ENCODE results near the gene TTYH3. TPM values are rescaled to one million over a fixed set of nuclear protein-coding genes. Genes with fewer than 3 reads are reported as not detected.

TTYH3 gene
- total RNA-seq, 3 donors from 2014 or later (not counting 1 experiment from before 2014, with no cell fraction given) = 38.3 to 47.1 (median 42.4) TPM

GRCh38 chr7:2661096-2661449 lies 29.3 kb downstream of the TTYH3 start:
- Mint-ChIP-seq H3K4me3 (no peak overlapping the region), H3K9me3 (no peaks in the 10 kb centered on the region), H3K36me3 (no peaks in the 10 kb centered on the region), H3K27ac (no peak overlapping the region), H3K4me1 (peaks cover 0 to 7% of the 10 kb centered on the region in 2 donors), H3K27me3 (ENCODE audit: low read depth in 2 of 2) (no peaks in the 10 kb centered on the region)
- DNase-seq (no peak), ATAC-seq (no peak)
- no peak overlapping the region for H3K4me3 ChIP-seq (ENCODE audit: low read length)
- no peak for TF ChIP-seq CTCF (IDR thresholded peaks at IDR 0.05)
- H3K27me3 ChIP-seq (ENCODE audit: control insufficient read depth, insufficient read depth, low read length) = no peaks in the 10 kb centered on the region
- H3K4me1 ChIP-seq (ENCODE audit: control insufficient read depth, insufficient read depth, low read length) = no peaks in the 10 kb centered on the region
- no peak overlapping the region for H3K27ac ChIP-seq (ENCODE audit: low read length)
- no peaks in the 10 kb centered on the region for H3K9me3 ChIP-seq (ENCODE audit: control insufficient read depth, insufficient read depth, low read length)
- WGBS (ENCODE audit: insufficient coverage) = 96% methylated on average over 10 of the region's 10 CpGs
- H3K36me3 ChIP-seq (ENCODE audit: control insufficient read depth, insufficient read depth, low read length) = no peaks in the 10 kb centered on the region
- intact Hi-C loops (cut with micrococcal nuclease) = no loop called here

GRCh38 chr7:2661602-2662272 lies 30.0 kb downstream of the TTYH3 start:
- no peak overlapping the region for H3K4me3 Mint-ChIP-seq
- no peak for DNase-seq
- intact Hi-C loops (cut with micrococcal nuclease) = no loop called here
- H3K27ac ChIP-seq (ENCODE audit: low read length) = no peak overlapping the region
- no peak overlapping the region for H3K27ac Mint-ChIP-seq
- WGBS (ENCODE audit: insufficient coverage) = 89% methylated on average over 43 of the region's 43 CpGs
- no peak for TF ChIP-seq CTCF (IDR thresholded peaks at IDR 0.05)
- peaks cover 2% of the 10 kb centered on the region for H3K27me3 ChIP-seq (ENCODE audit: control insufficient read depth, insufficient read depth, low read length)
- ATAC-seq = no peak
- H3K4me3 ChIP-seq (ENCODE audit: low read length) = no peak overlapping the region
- no peaks in the 10 kb centered on the region for H3K4me1 ChIP-seq (ENCODE audit: control insufficient read depth, insufficient read depth, low read length)
- H3K9me3 Mint-ChIP-seq = no peaks in the 10 kb centered on the region
- no peaks in the 10 kb centered on the region for H3K27me3 Mint-ChIP-seq (ENCODE audit: low read depth in 2 of 2)
- H3K36me3 ChIP-seq (ENCODE audit: control insufficient read depth, insufficient read depth, low read length) = no peaks in the 10 kb centered on the region
- peaks cover 0 to 7% of the 10 kb centered on the region in 2 donors for H3K4me1 Mint-ChIP-seq
- no peaks in the 10 kb centered on the region for H3K36me3 Mint-ChIP-seq
- H3K9me3 ChIP-seq (ENCODE audit: control insufficient read depth, insufficient read depth, low read length) = no peaks in the 10 kb centered on the region

GRCh38 chr7:2662273-2663120 lies 30.7 kb downstream of the TTYH3 start:
- Mint-ChIP-seq H3K36me3 (no peaks in the 10 kb centered on the region), H3K4me3 (no peak overlapping the region), H3K4me1 (peaks cover 0 to 1% of the 10 kb centered on the region in 2 donors), H3K27me3 (ENCODE audit: low read depth in 2 of 2) (peaks cover 0 to 4% of the 10 kb centered on the region in 2 donors), H3K27ac (no peak overlapping the region), H3K9me3 (no peaks in the 10 kb centered on the region)
- Histone ChIP-seq H3K9me3 (ENCODE audit: control insufficient read depth, insufficient read depth, low read length) (no peaks in the 10 kb centered on the region), H3K4me3 (ENCODE audit: low read length) (no peak overlapping the region), H3K27ac (ENCODE audit: low read length) (no peak overlapping the region), H3K4me1 (ENCODE audit: control insufficient read depth, insufficient read depth, low read length) (no peaks in the 10 kb centered on the region), H3K27me3 (ENCODE audit: control insufficient read depth, insufficient read depth, low read length) (peaks cover 2% of the 10 kb centered on the region), H3K36me3 (ENCODE audit: control insufficient read depth, insufficient read depth, low read length) (no peaks in the 10 kb centered on the region)
- TF ChIP-seq CTCF (IDR thresholded peaks at IDR 0.05) = no peak
- DNase-seq = no peak
- intact Hi-C loops (cut with micrococcal nuclease) = no loop called here
- 92% methylated on average over 33 of the region's 33 CpGs for WGBS (ENCODE audit: insufficient coverage)
- no peak for ATAC-seq
